IMR-90 (cell line): ENCODE data around the gene MYRFL. TPM values are rescaled to one million over a fixed set of nuclear protein-coding genes. Genes with fewer than 3 reads are reported as not detected.

Source experiments
- ATAC-seq: fragments of 200-7000 bp; cut with Tn5 transposase; 2 replicates; pipeline ENCODE4 v1.9.1; 2020; ENCODE audit warnings: low read depth, mild to moderate bottlenecking, moderate library complexity
- BruUV-seq: library from RNA; stranded (reverse); fragments of 400-500 nt; replicated peaks from 2 replicates; lab custom pipeline; 2021; lab: Mats Ljungman, UMichigan
- CTCF ChIA-PET: fragments of 300-600 bp; formaldehyde crosslinking; extraction: SDS; loops from one replicate; lab custom pipeline; 2021; ENCODE audit warnings: antibody characterized with exemption; lab: Yijun Ruan, JAX
- POLR2A ChIA-PET: fragments of 300-600 bp; sonication (Branson Sonifier 250); formaldehyde crosslinking; loops from one replicate; lab custom pipeline; 2022; ENCODE audit warnings: antibody characterized with exemption; ENCODE audit not compliant: unreplicated experiment; lab: Charles Lee
- DNase-seq: peaks from one replicate; pipeline ENCODE4 v3.0.0; 2013
- H2AFZ ChIP-seq: replicated peaks from 2 replicates; pipeline ENCODE3; 2013; ENCODE audit warnings: low read length, mild to moderate bottlenecking; ENCODE audit not compliant: poor library complexity
- H2AK5ac ChIP-seq: 2 replicates; pipeline ENCODE4 v1.6.1; 2013; ENCODE audit warnings: low read depth, low read length, inconsistent platforms
- H2AK9ac ChIP-seq: replicated peaks from 2 replicates; pipeline ENCODE3; 2013; ENCODE audit warnings: mild to moderate bottlenecking, low read depth, low read length, moderate library complexity; ENCODE audit not compliant: poor library complexity
- H2BK120ac ChIP-seq: 2 replicates; pipeline ENCODE4 v1.6.1; 2013; ENCODE audit warnings: low read depth, low read length, inconsistent platforms
- H2BK15ac ChIP-seq: 3 replicates; pipeline ENCODE4 v1.6.1; 2013; ENCODE audit warnings: low read depth, low read length, inconsistent platforms
- H2BK20ac ChIP-seq: 2 replicates; pipeline ENCODE4 v1.6.1; 2013; ENCODE audit warnings: low read depth, mild to moderate bottlenecking, inconsistent platforms, low read length, moderate library complexity
- H2BK5ac ChIP-seq: 2 replicates; pipeline ENCODE4 v1.6.1; 2013; ENCODE audit warnings: mild to moderate bottlenecking, low read depth, low read length, inconsistent platforms; ENCODE audit not compliant: poor library complexity, severe bottlenecking
- H3K14ac ChIP-seq: replicated peaks from 2 replicates; pipeline ENCODE4 v1.6.1; 2013; ENCODE audit warnings: low read depth, low read length, inconsistent platforms
- H3K18ac ChIP-seq: 2 replicates; pipeline ENCODE4 v1.6.1; 2013; ENCODE audit warnings: low read depth, low read length, control low read depth
- H3K23ac ChIP-seq: 2 replicates; pipeline ENCODE4 v1.6.1; 2013; ENCODE audit warnings: low read depth, low read length, inconsistent platforms
- H3K27ac ChIP-seq: 2 replicates; pipeline ENCODE4 v1.5.1; 2013; ENCODE audit warnings: mild to moderate bottlenecking, control low read depth, low read length; ENCODE audit not compliant: insufficient read depth
- H3K27me3 ChIP-seq: 2 replicates; pipeline ENCODE4 v1.6.1; 2013; ENCODE audit warnings: low read length; ENCODE audit not compliant: control insufficient read depth, insufficient read depth
- H3K36me3 ChIP-seq: 2 replicates; pipeline ENCODE4 v1.6.1; 2013; ENCODE audit warnings: low read length, mixed read lengths; ENCODE audit not compliant: control insufficient read depth, insufficient read depth
- H3K4ac ChIP-seq: 2 replicates; pipeline ENCODE4 v1.6.1; 2013; ENCODE audit warnings: low read depth, low read length, inconsistent platforms
- H3K4me1 ChIP-seq: 2 replicates; pipeline ENCODE4 v1.6.1; 2013; ENCODE audit warnings: low read length, mixed read lengths; ENCODE audit not compliant: control insufficient read depth, insufficient read depth
- H3K4me2 ChIP-seq: 2 replicates; pipeline ENCODE4 v1.6.1; 2013; ENCODE audit warnings: low read depth, mild to moderate bottlenecking, control low read depth, low read length, moderate library complexity
- H3K4me3 ChIP-seq: 2 replicates; pipeline ENCODE4 v1.5.1; 2013; ENCODE audit warnings: low read depth, mild to moderate bottlenecking, control low read depth, low read length, moderate library complexity; ENCODE audit not compliant: insufficient read depth
- H3K56ac ChIP-seq: 2 replicates; pipeline ENCODE4 v1.6.1; 2013; ENCODE audit warnings: low read length, inconsistent platforms; ENCODE audit not compliant: insufficient read depth; ENCODE audit errors: extremely low read depth
- H3K79me1 ChIP-seq, 2 experiments: 2 replicates each; pipeline ENCODE4 v1.6.1; 2013; ENCODE audit warnings: low read length in 2 of 2, inconsistent platforms in 1 of 2, low read depth in 1 of 2
- H3K9ac ChIP-seq: 2 replicates; pipeline ENCODE4 v1.6.1; 2013; ENCODE audit warnings: low read depth, low read length, control low read depth
- H3K9me1 ChIP-seq: 2 replicates; pipeline ENCODE4 v1.6.1; 2013; ENCODE audit warnings: low read length, inconsistent platforms; ENCODE audit not compliant: insufficient read depth
- H3K9me3 ChIP-seq: 2 replicates; pipeline ENCODE4 v1.6.1; 2013; ENCODE audit warnings: low read length; ENCODE audit not compliant: control insufficient read depth, insufficient read depth
- H4K20me1 ChIP-seq: 2 replicates; pipeline ENCODE4 v1.6.1; 2013; ENCODE audit warnings: low read length, inconsistent platforms; ENCODE audit not compliant: insufficient read depth
- H4K5ac ChIP-seq: 2 replicates; pipeline ENCODE4 v1.6.1; 2013; ENCODE audit warnings: mild to moderate bottlenecking, low read depth, low read length, control low read depth
- H4K8ac ChIP-seq, 2 experiments: 2 replicates each; pipeline ENCODE4 v1.6.1; 2013; ENCODE audit warnings: low read depth in 2 of 2, low read length in 2 of 2, control low read depth in 1 of 2, inconsistent platforms in 1 of 2
- H4K91ac ChIP-seq: 2 replicates; pipeline ENCODE4 v1.6.1; 2013; ENCODE audit warnings: low read depth, low read length, inconsistent platforms; ENCODE audit not compliant: insufficient read depth
- CEBPB ChIP-seq: IDR thresholded peaks from 2 replicates; pipeline ENCODE4 v1.6.1; 2012; ENCODE audit warnings: low read depth, low read length, improper control_type of control experiment
- CHD1 ChIP-seq: IDR thresholded peaks from 2 replicates; pipeline ENCODE4 v1.6.1; 2012; ENCODE audit warnings: low read depth, low read length, improper control_type of control experiment
- MAFK ChIP-seq: IDR thresholded peaks from 2 replicates; pipeline ENCODE4 v1.6.1; 2012; ENCODE audit warnings: low read depth, low read length, improper control_type of control experiment
- MAZ ChIP-seq: IDR thresholded peaks from 2 replicates; pipeline ENCODE4 v1.6.1; 2012; ENCODE audit warnings: low read depth, mild to moderate bottlenecking, low read length, improper control_type of control experiment, moderate library complexity, borderline replicate concordance
- NFE2L2 ChIP-seq: fragments of 150-350 bp; IDR thresholded peaks from 2 replicates; pipeline ENCODE4 v1.6.1; 2016; ENCODE audit warnings: low read depth, mild to moderate bottlenecking, low read length
- POLR2A ChIP-seq: IDR thresholded peaks from 2 replicates; pipeline ENCODE4 v1.6.1; 2012; ENCODE audit warnings: mild to moderate bottlenecking, low read depth, low read length
- RAD21 ChIP-seq: IDR thresholded peaks from 2 replicates; pipeline ENCODE4 v1.6.1; 2012; ENCODE audit warnings: low read length, improper control_type of control experiment
- RCOR1 ChIP-seq: IDR thresholded peaks from 2 replicates; pipeline ENCODE4 v1.6.1; 2012; ENCODE audit warnings: mild to moderate bottlenecking, low read length, improper control_type of control experiment; ENCODE audit not compliant: insufficient replicate concordance
- SMC3 ChIP-seq: fragments of 150-350 bp; IDR thresholded peaks from 2 replicates; pipeline ENCODE4 v1.6.1; 2016; ENCODE audit warnings: low read depth, mild to moderate bottlenecking, antibody characterized with exemption, low read length, moderate library complexity
- WGBS, 2 experiments: methylation state at CpG; one replicate each; pipeline versions ENCODE4 v1.1.5 to v1.1.7; 2013; ENCODE audit warnings: missing lambda C conversion rate in 2 of 2; ENCODE audit not compliant: insufficient read length in 1 of 2; ENCODE audit errors: extremely low coverage in 2 of 2; 5-methylcytosine and 5-hydroxymethylcytosine counted together
- dilution Hi-C: fragments of 300-500 bp; cut with HindIII; formaldehyde crosslinking; loops from one replicate; pipeline ENCODE4 v1.14.3; 2018; ENCODE audit warnings: low sequenced_read_pairs; ENCODE audit not compliant: unreplicated experiment
- in situ Hi-C: fragments of 300-500 bp; cut with MboI; formaldehyde crosslinking; loops from 3 replicates; pipeline ENCODE4 v1.14.3; 2019; ENCODE audit warnings: low sequenced_read_pairs, inconsistent platforms, mixed read lengths
- intact Hi-C: fragments of 100-400 bp; cut with micrococcal nuclease; formaldehyde crosslinking; loops from 2 replicates; pipeline ENCODE4 v1.10.0; 2022
- polyA plus RNA-seq, 3 experiments: library from polyadenylated mRNA; depleted of rRNA; stranded (reverse); fragments of >200 nt; gene quantifications; 2 replicates each; pipeline ENCODE4 v1.2.3, GENCODE V29; 2012; ENCODE audit warnings: low replicate concordance in 1 of 3
- total RNA-seq: library from RNA; depleted of rRNA; stranded (reverse); fragments of >200 nt; gene quantifications from 2 replicates; pipeline ENCODE4 v1.2.3, GENCODE V29; 2012
- TF ChIP-seq, protein P1 (sequence below): fragments of 150-350 bp; IDR thresholded peaks from 2 replicates; pipeline ENCODE4 v1.6.1; 2016; ENCODE audit warnings: low read depth, mild to moderate bottlenecking, low read length, moderate library complexity, borderline replicate concordance
- TF ChIP-seq, protein P2 (sequence below): fragments of 150-350 bp; IDR thresholded peaks from 2 replicates; pipeline ENCODE4 v1.6.1; 2017; ENCODE audit warnings: mild to moderate bottlenecking, antibody characterized with exemption, low read length, low read depth

MYRFL gene
- total and polyA plus RNA-seq, 2 of the 4 experiments (the other 2 are of a cell fraction), result not detected

DNA sequence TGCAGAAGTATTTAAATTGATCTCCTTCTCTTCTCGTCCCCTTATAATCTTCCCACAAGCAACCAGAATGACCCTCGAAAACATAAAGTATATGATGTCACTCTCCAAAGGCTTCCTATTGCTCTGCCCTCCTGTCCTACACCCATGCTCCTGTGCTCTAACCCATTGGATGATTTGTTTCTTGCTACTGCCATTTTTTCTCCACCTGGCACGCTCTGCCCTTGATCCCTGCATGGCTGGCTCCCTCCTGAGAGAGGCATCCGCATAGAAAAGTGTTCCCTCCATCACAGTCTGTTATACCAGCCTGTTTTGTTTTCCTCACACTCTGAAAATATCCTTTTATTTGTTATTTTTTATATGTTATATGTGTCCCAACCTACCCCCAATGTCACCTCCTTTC, 19.8 kb downstream of the MYRFL start:
- TF ChIP-seq NFE2L2, result no peak
- TF ChIP-seq MAZ, result no peak
- TF ChIP-seq, protein P1, sequence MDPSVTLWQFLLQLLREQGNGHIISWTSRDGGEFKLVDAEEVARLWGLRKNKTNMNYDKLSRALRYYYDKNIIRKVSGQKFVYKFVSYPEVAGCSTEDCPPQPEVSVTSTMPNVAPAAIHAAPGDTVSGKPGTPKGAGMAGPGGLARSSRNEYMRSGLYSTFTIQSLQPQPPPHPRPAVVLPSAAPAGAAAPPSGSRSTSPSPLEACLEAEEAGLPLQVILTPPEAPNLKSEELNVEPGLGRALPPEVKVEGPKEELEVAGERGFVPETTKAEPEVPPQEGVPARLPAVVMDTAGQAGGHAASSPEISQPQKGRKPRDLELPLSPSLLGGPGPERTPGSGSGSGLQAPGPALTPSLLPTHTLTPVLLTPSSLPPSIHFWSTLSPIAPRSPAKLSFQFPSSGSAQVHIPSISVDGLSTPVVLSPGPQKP, result no peak
- no peak for TF ChIP-seq POLR2A
- no peak for TF ChIP-seq RCOR1
- TF ChIP-seq CEBPB, result no peak
- no peak for TF ChIP-seq MAFK
- no peak for TF ChIP-seq RAD21
- TF ChIP-seq CHD1, result no peak
- TF ChIP-seq, protein P2, sequence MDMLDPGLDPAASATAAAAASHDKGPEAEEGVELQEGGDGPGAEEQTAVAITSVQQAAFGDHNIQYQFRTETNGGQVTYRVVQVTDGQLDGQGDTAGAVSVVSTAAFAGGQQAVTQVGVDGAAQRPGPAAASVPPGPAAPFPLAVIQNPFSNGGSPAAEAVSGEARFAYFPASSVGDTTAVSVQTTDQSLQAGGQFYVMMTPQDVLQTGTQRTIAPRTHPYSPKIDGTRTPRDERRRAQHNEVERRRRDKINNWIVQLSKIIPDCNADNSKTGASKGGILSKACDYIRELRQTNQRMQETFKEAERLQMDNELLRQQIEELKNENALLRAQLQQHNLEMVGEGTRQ, result no peak
- no peak for TF ChIP-seq SMC3
- in situ Hi-C loops (no loop called here), intact Hi-C loops (no loop called here), dilution Hi-C loops (no loop called here)
- Histone ChIP-seq H3K9ac (no peak overlapping the region), H3K27me3 (no peaks in the 10 kb centered on the region), H3K79me1 (no peaks in the 10 kb centered on the region), H2AK9ac (no peak overlapping the region), H3K14ac (no peak overlapping the region), H2BK20ac (no peak overlapping the region), H3K9me1 (no peaks in the 10 kb centered on the region), H2AFZ (no peak overlapping the region), H4K8ac (no peak overlapping the region), H3K4me1 (no peaks in the 10 kb centered on the region), H2AK5ac (no peak overlapping the region), H2BK5ac (no peak overlapping the region), H2BK120ac (no peak overlapping the region), H3K4ac (no peak overlapping the region), H3K18ac (no peak overlapping the region), H3K4me2 (no peak overlapping the region), H4K20me1 (no peaks in the 10 kb centered on the region), H4K5ac (no peak overlapping the region), H3K9me3 (no peaks in the 10 kb centered on the region), H2BK15ac (no peak overlapping the region), H3K56ac (no peak overlapping the region), H4K91ac (no peak overlapping the region), H3K4me3 (no peak overlapping the region), H3K36me3 (no peaks in the 10 kb centered on the region), H3K27ac (no peak overlapping the region), H3K23ac (no peak overlapping the region)
- 57% methylated on average over 2 of the region's 4 CpGs; no CpG with 5 or more reads in 1 of the 2 experiments for WGBS, 2 experiments
- ChIA-PET POLR2A (no interaction called here), CTCF (no interaction called here)
- no TSS peak for BruUV-seq
- ATAC-seq, result no peak
- DNase-seq, result no peak
